Measurements from ENCODE around the gene USP1.

The USP1 gene

GRCh38 chr1:62426237-62426636, 10.6 kb upstream of the USP1 start:
- Histone ChIP-seq H3K9me3 (ENCODE audit: severe bottlenecking) (no peaks in the 10 kb centered on the region), H3K4me1 (ENCODE audit: insufficient read depth, poor library complexity, severe bottlenecking) (peaks cover 7% of the 10 kb centered on the region), H3K27me3 (ENCODE audit: insufficient read depth, poor library complexity, severe bottlenecking) (no peaks in the 10 kb centered on the region), H3K4me3 (ENCODE audit: severe bottlenecking) (no peak overlapping the region), H3K27ac (ENCODE audit: poor library complexity, severe bottlenecking) (peak overlapping the region; percentile 4), H3K36me3 (ENCODE audit: low read depth) (no peaks in the 10 kb centered on the region)
- DNase-seq (ENCODE audit: low spot score), result no peak
- peak; percentile 64; the same call in 2 of the 3 replicates for ATAC-seq (ENCODE audit: low read depth)
- no peak for TF ChIP-seq CTCF (IDR thresholded peaks at IDR 0.05; ENCODE audit: poor library complexity, severe bottlenecking)

- H3K36me3 ChIP-seq (ENCODE audit: low read depth), result no peaks in the 10 kb centered on the region
- no peaks in the 10 kb centered on the region for H3K9me3 ChIP-seq (ENCODE audit: severe bottlenecking)
- H3K4me3 ChIP-seq (ENCODE audit: severe bottlenecking), result no peak overlapping the region
- H3K27me3 ChIP-seq (ENCODE audit: insufficient read depth, poor library complexity, severe bottlenecking), result no peaks in the 10 kb centered on the region
- no peak for TF ChIP-seq CTCF (IDR thresholded peaks at IDR 0.05; ENCODE audit: poor library complexity, severe bottlenecking)
- DNase-seq (ENCODE audit: low spot score) (no peak), ATAC-seq (ENCODE audit: low read depth) (no peak)
- peaks cover 7% of the 10 kb centered on the region for H3K4me1 ChIP-seq (ENCODE audit: insufficient read depth, poor library complexity, severe bottlenecking)
- H3K27ac ChIP-seq (ENCODE audit: poor library complexity, severe bottlenecking), result peak overlapping the region; percentile 4
These were observed 10.1 kb upstream of the USP1 start for GRCh38 chr1:62426794-62427193.

- Histone ChIP-seq H3K27me3 (ENCODE audit: insufficient read depth, poor library complexity, severe bottlenecking) (no peaks in the 10 kb centered on the region), H3K4me3 (ENCODE audit: severe bottlenecking) (no peak overlapping the region), H3K36me3 (ENCODE audit: low read depth) (no peaks in the 10 kb centered on the region), H3K4me1 (ENCODE audit: insufficient read depth, poor library complexity, severe bottlenecking) (peaks cover 7% of the 10 kb centered on the region), H3K9me3 (ENCODE audit: severe bottlenecking) (no peaks in the 10 kb centered on the region), H3K27ac (ENCODE audit: poor library complexity, severe bottlenecking) (no peak overlapping the region)
- no peak for TF ChIP-seq CTCF (IDR thresholded peaks at IDR 0.05; ENCODE audit: poor library complexity, severe bottlenecking)
- DNase-seq (ENCODE audit: low spot score) (no peak), ATAC-seq (ENCODE audit: low read depth) (no peak)
These were observed 8.5 kb upstream of the USP1 start for GRCh38 chr1:62428351-62428750.

GRCh38 chr1:62429581-62429980, 7.3 kb upstream of the USP1 start:
- Histone ChIP-seq H3K27me3 (ENCODE audit: insufficient read depth, poor library complexity, severe bottlenecking) (no peaks in the 10 kb centered on the region), H3K27ac (ENCODE audit: poor library complexity, severe bottlenecking) (no peak overlapping the region), H3K9me3 (ENCODE audit: severe bottlenecking) (no peaks in the 10 kb centered on the region), H3K4me3 (ENCODE audit: severe bottlenecking) (no peak overlapping the region), H3K36me3 (ENCODE audit: low read depth) (no peaks in the 10 kb centered on the region), H3K4me1 (ENCODE audit: insufficient read depth, poor library complexity, severe bottlenecking) (peaks cover 7% of the 10 kb centered on the region)
- ATAC-seq (ENCODE audit: low read depth) (no peak), DNase-seq (ENCODE audit: low spot score) (no peak)
- TF ChIP-seq CTCF (IDR thresholded peaks at IDR 0.05; ENCODE audit: poor library complexity, severe bottlenecking), result no peak

- no peak for DNase-seq (ENCODE audit: low spot score)
- no peak for ATAC-seq (ENCODE audit: low read depth)
- Histone ChIP-seq H3K4me3 (ENCODE audit: severe bottlenecking) (no peak overlapping the region), H3K4me1 (ENCODE audit: insufficient read depth, poor library complexity, severe bottlenecking) (no peaks in the 10 kb centered on the region), H3K9me3 (ENCODE audit: severe bottlenecking) (no peaks in the 10 kb centered on the region), H3K27ac (ENCODE audit: poor library complexity, severe bottlenecking) (no peak overlapping the region), H3K27me3 (ENCODE audit: insufficient read depth, poor library complexity, severe bottlenecking) (no peaks in the 10 kb centered on the region), H3K36me3 (ENCODE audit: low read depth) (no peaks in the 10 kb centered on the region)
- TF ChIP-seq CTCF (IDR thresholded peaks at IDR 0.05; ENCODE audit: poor library complexity, severe bottlenecking), result peak; percentile 21
These were observed 2.8 kb upstream of the USP1 start for GRCh38 chr1:62433861-62434617.
